Naive thymus-derived CD4-positive, alpha-beta T cell (primary cell): ENCODE data around the gene GHRL. TPM values are rescaled to one million over a fixed set of nuclear protein-coding genes. Genes with fewer than 3 reads are reported as not detected.

ENCODE experiments used
- ATAC-seq: fragments of 150-1000 bp; cut with Tn5 transposase; 2 replicates; pipeline ENCODE4 v1.10.0; 2021; ENCODE audit warnings: mild to moderate bottlenecking, moderate library complexity
- CTCF ChIA-PET: fragments of 350-600 bp; sonication (Branson Sonifier 250); formaldehyde crosslinking; loops from one replicate; lab custom pipeline; 2021; ENCODE audit warnings: antibody characterized with exemption; lab: Charles Lee
- POLR2A ChIA-PET: fragments of 350-600 bp; sonication (Branson Sonifier 250); formaldehyde crosslinking; loops from one replicate; lab custom pipeline; 2021; ENCODE audit warnings: antibody characterized with exemption, inconsistent platforms; lab: Charles Lee
- DNase-seq, 9 donors: peaks; one replicate each; pipeline versions ENCODE4 v3.0.0 to v3.0.0-alpha.2; 2020 to 2022; ENCODE audit warnings: mixed read lengths in 1 of 9
- H3K27ac ChIP-seq: one replicate; pipeline ENCODE4 v1.7.0; 2013; ENCODE audit warnings: mild to moderate bottlenecking, low read depth, low read length, moderate library complexity
- H3K27me3 ChIP-seq, 2 donors: one replicate each; pipeline ENCODE4 v1.7.0; 2013; ENCODE audit warnings: low read length in 2 of 2, mild to moderate bottlenecking in 2 of 2, moderate library complexity in 2 of 2; ENCODE audit not compliant: control insufficient read depth in 2 of 2, insufficient read depth in 2 of 2
- H3K36me3 ChIP-seq, 3 experiments: 1 replicate in 2 of 3; 2 replicates in 1 of 3; pipeline ENCODE4 v1.7.0; 2013; ENCODE audit warnings: low read length in 3 of 3, mild to moderate bottlenecking in 3 of 3, moderate library complexity in 1 of 3; ENCODE audit not compliant: insufficient read depth in 3 of 3, control insufficient read depth in 2 of 3
- H3K4me1 ChIP-seq, 2 donors: one replicate each; pipeline ENCODE4 v1.7.0; 2013; ENCODE audit warnings: low read length in 2 of 2, mild to moderate bottlenecking in 2 of 2, moderate library complexity in 1 of 2; ENCODE audit not compliant: control insufficient read depth in 2 of 2, insufficient read depth in 2 of 2
- H3K4me3 ChIP-seq: 2 replicates; pipeline ENCODE4 v1.7.0; 2013; ENCODE audit warnings: mild to moderate bottlenecking, low read length
- H3K9me3 ChIP-seq, 3 experiments: 1 replicate in 2 of 3; 2 replicates in 1 of 3; pipeline ENCODE4 v1.7.0; 2013; ENCODE audit warnings: low read length in 3 of 3; ENCODE audit not compliant: control insufficient read depth in 2 of 3
- H3K27ac Mint-ChIP-seq, 9 donors: one replicate each; pipeline ENCODE4 v1.8.0; 2020 to 2022; ENCODE audit warnings: mixed read lengths in 9 of 9, mild to moderate bottlenecking in 8 of 9, moderate library complexity in 5 of 9, inconsistent platforms in 2 of 9
- H3K27me3 Mint-ChIP-seq, 5 donors: one replicate each; pipeline ENCODE4 v1.8.0; 2021 to 2022; ENCODE audit warnings: mixed read lengths in 5 of 5, mild to moderate bottlenecking in 1 of 5
- H3K36me3 Mint-ChIP-seq, 5 donors: one replicate each; pipeline ENCODE4 v1.8.0; 2020 to 2022; ENCODE audit warnings: mixed read lengths in 5 of 5, mild to moderate bottlenecking in 3 of 5, inconsistent platforms in 1 of 5
- H3K4me1 Mint-ChIP-seq, 7 donors: one replicate each; pipeline ENCODE4 v1.8.0; 2020 to 2022; ENCODE audit warnings: mixed read lengths in 7 of 7, mild to moderate bottlenecking in 3 of 7, inconsistent platforms in 1 of 7
- H3K4me3 Mint-ChIP-seq, 10 donors: one replicate each; pipeline ENCODE4 v1.8.0; 2020 to 2022; ENCODE audit warnings: mild to moderate bottlenecking in 10 of 10, mixed read lengths in 10 of 10, moderate library complexity in 6 of 10, inconsistent platforms in 2 of 10
- H3K9me3 Mint-ChIP-seq, 11 donors: one replicate each; pipeline ENCODE4 v1.8.0; 2020 to 2022; ENCODE audit warnings: mixed read lengths in 11 of 11, mild to moderate bottlenecking in 4 of 11, inconsistent platforms in 1 of 11, moderate library complexity in 1 of 11
- intact Hi-C, 2 donors: fragments of 100-400 bp; cut with micrococcal nuclease; formaldehyde crosslinking; loops; one replicate each; pipeline ENCODE4 v1.15.1; 2023
- polyA plus RNA-seq, 2 donors: library from polyadenylated mRNA; unstranded; fragments of 300-500 nt; fragmentation: Illumina TruSeq; gene quantifications; one replicate each; pipeline ENCODE4 v1.2.3, GENCODE V29; 2021
- total RNA-seq, 6 experiments: library from RNA in 5 of 6; stranded (reverse) in 5 of 6; gene quantifications; 1 replicate in 5 of 6; 2 replicates in 1 of 6; pipeline ENCODE4 v1.2.3 and lab custom pipeline; 2021 to 2026

The GHRL gene, protein sequence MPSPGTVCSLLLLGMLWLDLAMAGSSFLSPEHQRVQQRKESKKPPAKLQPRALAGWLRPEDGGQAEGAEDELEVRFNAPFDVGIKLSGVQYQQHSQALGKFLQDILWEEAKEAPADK
- total RNA-seq (1 to 10 TPM in 4 of 5 experiments, under 1 TPM in 1; 0.35 to 3.8 (median 1.3) TPM), polyA plus RNA-seq (under 1 TPM; 0.67 to 0.69 TPM), total RNA-seq (lab: John Stamatoyannopoulos, UW) (not detected)

GRCh38 chr3:10292505-10293419, at the start of gene GHRL:
Gene GHRL (minus strand): TSS chr3:10292947. CDS start chr3:10290180, 2,767 bp downstream.
- ChIA-PET POLR2A (interaction anchor here (0.7 to 1.1 kb wide), 2 partner anchors 10 to 1098 kb away, joined by 3 read pairs; no protein-coding TSS in a partner anchor), CTCF (interaction anchor here (0.6 to 0.8 kb wide), 2 partner anchors 20 to 29 kb away, joined by 3 read pairs; no protein-coding TSS in a partner anchor)
- H3K4me3 Mint-ChIP-seq = peak within 1 kb of the TSS in 4 of 10 donors; percentile 14 to 57 (median 36)
- ATAC-seq (peak; percentile 86), DNase-seq (no peak)
- H3K4me1 Mint-ChIP-seq = peaks cover 14 to 28% (median 21%) of the 10 kb centered on the region in 7 donors
- H3K4me3 ChIP-seq = no peak within 1 kb of the TSS
- no peak within 1 kb of the TSS for H3K27ac ChIP-seq
- H3K9me3 ChIP-seq = no peaks in the 10 kb centered on the region
- H3K27me3 Mint-ChIP-seq = no peaks in the 10 kb centered on the region
- H3K4me1 ChIP-seq = no peaks in the 10 kb centered on the region
- peak within 1 kb of the TSS; percentile 19 to 84 (median 69) for H3K27ac Mint-ChIP-seq
- peaks cover 0 to 33% (median 18%) of the 10 kb centered on the region in 5 donors for H3K36me3 Mint-ChIP-seq
- H3K9me3 Mint-ChIP-seq = no peaks in the 10 kb centered on the region
- H3K36me3 ChIP-seq = peaks cover 0 to 53% (median 18%) of the 10 kb centered on the region in 3 experiments
- intact Hi-C loops = no loop called here
- H3K27me3 ChIP-seq = no peaks in the 10 kb centered on the region

GRCh38 chr3:10341901-10342398, 49.2 kb upstream of the GHRL start:
- no peak overlapping the region for H3K4me3 Mint-ChIP-seq
- no peak overlapping the region for H3K4me3 ChIP-seq
- ChIA-PET POLR2A (no interaction called here), CTCF (interaction anchor here (0.6 to 1.1 kb wide), 2 partner anchors 398 to 1492 kb away, joined by 3 to 5 read pairs; no protein-coding TSS in a partner anchor)
- ATAC-seq (no peak), DNase-seq (no peak)
- H3K36me3 ChIP-seq = no peaks in the 10 kb centered on the region
- no peak overlapping the region for H3K27ac ChIP-seq
- peaks cover 0 to 2% (median 0%) of the 10 kb centered on the region in 7 donors for H3K4me1 Mint-ChIP-seq
- no peaks in the 10 kb centered on the region for H3K36me3 Mint-ChIP-seq
- no peaks in the 10 kb centered on the region for H3K9me3 Mint-ChIP-seq
- intact Hi-C loops = no loop called here
- H3K9me3 ChIP-seq = no peaks in the 10 kb centered on the region
- peaks cover 0 to 6% (median 0%) of the 10 kb centered on the region in 5 donors for H3K27me3 Mint-ChIP-seq
- no peaks in the 10 kb centered on the region for H3K27me3 ChIP-seq
- no peaks in the 10 kb centered on the region for H3K4me1 ChIP-seq
- no peak overlapping the region for H3K27ac Mint-ChIP-seq

GRCh38 chr3:10340476-10340875, 47.7 kb upstream of the GHRL start:
- DNase-seq (no peak), ATAC-seq (no peak)
- ChIA-PET POLR2A (no interaction called here), CTCF (interaction anchor here (1.5 kb wide), 1 partner anchor 399 kb away, joined by 4 read pairs; no protein-coding TSS in a partner anchor)
- Histone ChIP-seq H3K9me3 (no peaks in the 10 kb centered on the region), H3K4me3 (no peak overlapping the region), H3K27me3 (no peaks in the 10 kb centered on the region), H3K27ac (no peak overlapping the region), H3K4me1 (no peaks in the 10 kb centered on the region), H3K36me3 (no peaks in the 10 kb centered on the region)
- Mint-ChIP-seq H3K36me3 (no peaks in the 10 kb centered on the region), H3K9me3 (no peaks in the 10 kb centered on the region), H3K4me3 (no peak overlapping the region), H3K4me1 (peaks cover 0 to 6% (median 0%) of the 10 kb centered on the region in 7 donors), H3K27me3 (peaks cover 0 to 6% (median 0%) of the 10 kb centered on the region in 5 donors), H3K27ac (no peak overlapping the region)
- intact Hi-C loops = no loop called here

- no peaks in the 10 kb centered on the region for H3K27me3 ChIP-seq
- no peak for DNase-seq
- Mint-ChIP-seq H3K4me1 (peaks cover 0 to 6% (median 1%) of the 10 kb centered on the region in 7 donors), H3K36me3 (no peaks in the 10 kb centered on the region), H3K9me3 (no peaks in the 10 kb centered on the region), H3K27ac (no peak overlapping the region), H3K4me3 (no peak overlapping the region), H3K27me3 (peaks cover 0 to 6% (median 0%) of the 10 kb centered on the region in 5 donors)
- ChIA-PET CTCF (interaction anchor here (1.5 kb wide), 1 partner anchor 399 kb away, joined by 4 read pairs; no protein-coding TSS in a partner anchor), POLR2A (no interaction called here)
- H3K27ac ChIP-seq = no peak overlapping the region
- H3K4me1 ChIP-seq = no peaks in the 10 kb centered on the region
- no peak overlapping the region for H3K4me3 ChIP-seq
- no peaks in the 10 kb centered on the region for H3K9me3 ChIP-seq
- no peak for ATAC-seq
- intact Hi-C loops = no loop called here
- no peaks in the 10 kb centered on the region for H3K36me3 ChIP-seq
Measured at GRCh38 chr3:10340046-10340445, 47.3 kb upstream of the GHRL start.

DNA sequence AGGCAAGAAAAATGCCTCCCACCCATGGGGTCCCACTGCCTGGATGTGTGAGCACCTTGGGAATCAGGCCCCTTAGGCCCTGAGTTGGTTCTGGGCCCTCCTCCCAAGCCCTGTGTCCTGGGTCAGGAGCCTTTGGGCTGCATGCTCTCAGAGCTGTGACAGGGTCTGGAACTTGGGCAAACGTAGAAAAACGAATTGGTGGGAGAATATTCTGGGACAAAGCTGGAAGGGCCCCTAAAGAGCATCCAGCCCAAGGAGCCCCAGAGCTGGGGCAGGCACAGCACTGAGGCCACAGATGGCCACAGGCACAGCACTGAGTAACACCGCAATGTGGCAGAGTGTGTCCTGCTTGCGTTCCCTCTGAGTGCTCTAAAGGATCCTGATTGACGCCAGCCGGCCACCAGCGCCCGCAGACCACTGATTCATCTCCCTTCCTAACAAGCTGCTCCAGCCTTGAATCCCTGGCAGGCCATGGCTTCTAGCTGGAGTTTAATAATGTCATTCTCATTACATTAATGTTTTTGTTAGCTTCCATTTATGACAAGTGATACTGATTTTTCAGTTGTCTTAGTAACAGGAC, 46.7 kb upstream of the GHRL start:
- intact Hi-C loops = no loop called here
- Histone ChIP-seq H3K4me1 (no peaks in the 10 kb centered on the region), H3K27me3 (no peaks in the 10 kb centered on the region), H3K4me3 (no peak overlapping the region), H3K27ac (no peak overlapping the region), H3K36me3 (no peaks in the 10 kb centered on the region), H3K9me3 (no peaks in the 10 kb centered on the region)
- H3K27ac Mint-ChIP-seq = no peak overlapping the region
- ATAC-seq (no peak), DNase-seq (no peak)
- no peaks in the 10 kb centered on the region for H3K36me3 Mint-ChIP-seq
- no peak overlapping the region for H3K4me3 Mint-ChIP-seq
- H3K9me3 Mint-ChIP-seq = no peaks in the 10 kb centered on the region
- peaks cover 0 to 6% (median 0%) of the 10 kb centered on the region in 5 donors for H3K27me3 Mint-ChIP-seq
- peaks cover 0 to 9% (median 5%) of the 10 kb centered on the region in 7 donors for H3K4me1 Mint-ChIP-seq
- POLR2A ChIA-PET = no interaction called here
- CTCF ChIA-PET = interaction anchor here (1.5 kb wide), 1 partner anchor 400 kb away, joined by 4 read pairs; no protein-coding TSS in a partner anchor

DNA sequence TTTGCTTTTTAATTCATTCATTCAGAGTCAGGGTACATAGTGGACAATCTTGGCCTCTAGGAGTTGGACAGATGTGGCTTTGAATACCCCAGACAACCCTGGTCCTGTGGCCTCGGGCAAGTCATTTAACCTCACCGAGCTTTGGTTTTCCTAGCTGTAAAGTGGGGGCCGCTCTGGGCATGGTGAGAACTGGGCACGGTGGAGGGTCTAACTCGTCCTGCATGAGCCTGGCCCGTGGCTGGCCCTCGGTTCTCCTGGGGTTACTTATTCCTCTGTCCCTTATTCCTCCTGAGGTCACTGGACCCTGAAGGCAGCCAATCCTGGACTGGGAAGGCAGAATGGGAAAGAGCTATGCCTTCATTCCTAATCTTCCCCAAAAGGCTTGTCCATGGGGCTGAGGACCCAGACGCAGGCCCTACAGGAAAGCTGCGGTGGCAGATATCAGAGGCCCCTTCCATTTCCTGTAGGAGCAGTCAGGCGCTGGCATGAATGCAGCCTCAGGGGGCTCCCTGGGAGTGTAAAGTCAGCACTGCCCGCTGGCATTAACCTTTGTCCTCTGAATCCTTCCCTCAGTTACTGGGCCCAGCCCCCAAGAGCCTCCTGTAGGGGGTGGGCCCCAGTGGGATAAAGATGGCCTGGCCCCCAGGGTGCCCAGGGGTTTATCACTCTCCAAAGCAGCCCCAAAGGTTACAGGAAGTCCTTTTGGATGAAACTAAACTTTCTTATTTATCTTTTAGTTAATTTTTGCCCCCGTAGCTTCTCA, 46.0 kb upstream of the GHRL start:
- ChIA-PET CTCF (no interaction called here), POLR2A (no interaction called here)
- H3K27me3 ChIP-seq = no peaks in the 10 kb centered on the region
- H3K36me3 Mint-ChIP-seq = no peaks in the 10 kb centered on the region
- intact Hi-C loops = no loop called here
- no peak overlapping the region for H3K4me3 Mint-ChIP-seq
- no peak overlapping the region for H3K27ac ChIP-seq
- H3K36me3 ChIP-seq = no peaks in the 10 kb centered on the region
- DNase-seq (no peak), ATAC-seq (no peak)
- no peak overlapping the region for H3K4me3 ChIP-seq
- peaks cover 0 to 7% (median 5%) of the 10 kb centered on the region in 7 donors for H3K4me1 Mint-ChIP-seq
- peaks cover 0 to 3% (median 0%) of the 10 kb centered on the region in 5 donors for H3K27me3 Mint-ChIP-seq
- no peaks in the 10 kb centered on the region for H3K9me3 ChIP-seq
- no peaks in the 10 kb centered on the region for H3K9me3 Mint-ChIP-seq
- peak overlapping the region in 1 of 9 donors; percentile 21 for H3K27ac Mint-ChIP-seq
- no peaks in the 10 kb centered on the region for H3K4me1 ChIP-seq
